Measurements from ENCODE around the gene NUP160. TPM values are rescaled to one million over a fixed set of nuclear protein-coding genes. Genes with fewer than 3 reads are reported as not detected.

The NUP160 gene
- total RNA-seq, 1 experiment from 2014 or later = 53.8 TPM

GRCh38 chr11:47896199-47896598, 48.0 kb upstream of the NUP160 start:
- Histone ChIP-seq H4K20me1 (ENCODE audit: insufficient read depth) (no peaks in the 10 kb centered on the region), H3K4me1 (ENCODE audit: control insufficient read depth in 1 of 2, insufficient read depth in 2 of 2, low read length in 2 of 2) (no peaks in the 10 kb centered on the region), H3K9me3 (ENCODE audit: control insufficient read depth in 1 of 2, insufficient read depth in 1 of 2, low read depth in 1 of 2, low read length in 2 of 2) (no peaks in the 10 kb centered on the region), H3K27ac (ENCODE audit: low read depth, low read length) (no peak overlapping the region), H3K79me2 (ENCODE audit: insufficient read depth, low read length) (no peaks in the 10 kb centered on the region), H3K9ac (ENCODE audit: low read length) (no peak overlapping the region), H2AFZ (ENCODE audit: low read depth, low read length, poor library complexity, severe bottlenecking) (no peak overlapping the region), H3K4me3 (replicated peaks in 1 of 2; ENCODE audit: low read depth in 1 of 2, low read length in 2 of 2) (no peak overlapping the region), H3K9me2 (ENCODE audit: insufficient read depth) (no peaks in the 10 kb centered on the region), H3K36me3 (ENCODE audit: control insufficient read depth in 1 of 2, insufficient read depth in 2 of 2, low read length in 2 of 2) (no peaks in the 10 kb centered on the region), H3K27me3 (ENCODE audit: insufficient read depth, low read length) (no peaks in the 10 kb centered on the region), H3K4me2 (ENCODE audit: low read length) (no peak overlapping the region)
- POLR2A ChIA-PET = no interaction called here
- intact Hi-C loops (cut with micrococcal nuclease) = no loop called here
- no peak for ATAC-seq
- DNase-seq (ENCODE audit: low read depth, low spot score) = no peak
- CTCF ChIA-PET = no interaction called here
- no TSS peak for BruUV-seq (replicated peaks)
- RAD21 ChIA-PET (ENCODE audit: low non-redundant PET in 1 of 2, low total read pairs in 2 of 2, uncharacterized antibody in 2 of 2, unreplicated experiment in 2 of 2) = no interaction called here
- no peak for TF ChIP-seq EZH2 (IDR thresholded peaks at IDR 0.05)
- TF ChIP-seq EGR1 (IDR thresholded peaks at IDR 0.05; ENCODE audit: low read depth) = no peak
- TF ChIP-seq CEBPB (IDR thresholded peaks at IDR 0.05; ENCODE audit: low read depth) = no peak
- no peak for TF ChIP-seq SRF (IDR thresholded peaks at IDR 0.05; ENCODE audit: low read depth)
- no peak for TF ChIP-seq POLR2AphosphoS5 (IDR thresholded peaks at IDR 0.05; ENCODE audit: low read depth, low read length)
- TF ChIP-seq TCF7L2 (IDR thresholded peaks at IDR 0.05; ENCODE audit: borderline replicate concordance, extremely low read depth, insufficient read depth, insufficient read length) = no peak
- TF ChIP-seq ZNF274 (IDR thresholded peaks at IDR 0.05; ENCODE audit: low read depth, low read length) = no peak
- no peak for TF ChIP-seq YY1 (IDR thresholded peaks at IDR 0.05; ENCODE audit: extremely low read depth, insufficient replicate concordance, low read depth, low read length)
- no peak for TF ChIP-seq SIN3A (IDR thresholded peaks at IDR 0.05; ENCODE audit: low read depth)
- no peak for TF ChIP-seq FOSL1 (IDR thresholded peaks at IDR 0.05; ENCODE audit: low read depth)
- no peak for TF ChIP-seq SP1 (IDR thresholded peaks at IDR 0.05; ENCODE audit: low read depth)
- no peak for TF ChIP-seq ELF1 (IDR thresholded peaks at IDR 0.05; ENCODE audit: borderline replicate concordance, low read depth)
- no peak for TF ChIP-seq JUND (IDR thresholded peaks at IDR 0.05)
- TF ChIP-seq POLR2A (IDR thresholded peaks at IDR 0.05; ENCODE audit: borderline replicate concordance, extremely low read depth, insufficient read depth, insufficient read length) = no peak
- TF ChIP-seq MAX (IDR thresholded peaks at IDR 0.05) = no peak
